Activated T-helper 1 cell treated with anti-CD3 and anti-CD28 coated beads, Interleukin-12 subunit alpha, Interleukin-12 subunit beta, Interleukin-2, Interleukin-4 antibody, amounts not matched to agents 30 ng/mL and 10 ng/mL and 1 ng/mL, durations not matched to agents 14 hours and 24 hours and 36 hours (primary cell): ENCODE results near the gene USP25. TPM values are rescaled to one million over a fixed set of nuclear protein-coding genes. Genes with fewer than 3 reads are reported as not detected.

Source experiments
- DNase-seq: peaks from one replicate; pipeline ENCODE4 v3.0.0; 2021; ENCODE audit warnings: low spot score
- H3K27ac Mint-ChIP-seq: one replicate; pipeline ENCODE4 v1.8.0; 2021; ENCODE audit warnings: mild to moderate bottlenecking, mixed read lengths
- H3K27me3 Mint-ChIP-seq: one replicate; pipeline ENCODE4 v1.8.0; 2022; ENCODE audit warnings: mild to moderate bottlenecking, moderate library complexity, mixed read lengths; ENCODE audit not compliant: insufficient read depth
- H3K36me3 Mint-ChIP-seq: one replicate; pipeline ENCODE4 v1.8.0; 2021; ENCODE audit warnings: low read depth, mixed read lengths
- H3K4me1 Mint-ChIP-seq: one replicate; pipeline ENCODE4 v1.8.0; 2021; ENCODE audit warnings: low read depth, mixed read lengths
- H3K4me3 Mint-ChIP-seq: one replicate; pipeline ENCODE4 v1.8.0; 2021; ENCODE audit warnings: mild to moderate bottlenecking, moderate library complexity, mixed read lengths
- H3K9me3 Mint-ChIP-seq: one replicate; pipeline ENCODE4 v1.8.0; 2021; ENCODE audit warnings: mixed read lengths
- intact Hi-C: fragments of 100-400 bp; cut with micrococcal nuclease; formaldehyde crosslinking; loops from one replicate; pipeline ENCODE4 v1.15.1; 2024
- total RNA-seq: library from RNA; stranded (reverse); gene quantifications from 2 replicates; pipeline ENCODE4 v1.2.3, GENCODE V29; 2022

Gene USP25
- total RNA-seq, 1 donor from 2014 or later, result 26.8 TPM

DNA sequence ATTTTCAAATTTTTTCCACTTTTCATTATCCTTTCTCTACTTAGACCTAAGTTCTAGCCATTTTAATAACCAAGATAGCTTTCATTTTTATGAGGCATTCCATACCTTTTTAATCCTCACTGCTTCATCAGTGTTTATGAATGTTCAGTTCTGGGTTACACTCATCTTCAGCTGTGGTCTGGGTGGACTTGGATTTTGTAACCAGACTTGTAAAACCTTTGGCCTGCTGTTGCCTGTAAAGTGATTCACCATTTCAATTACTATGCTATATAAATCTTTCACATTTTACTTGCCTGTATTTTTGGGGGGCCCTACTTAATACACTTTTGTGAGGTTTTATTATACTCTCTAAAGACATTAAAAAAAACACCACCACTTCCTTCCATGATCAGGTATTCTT, 46.2 kb downstream of the USP25 start:
- DNase-seq, result no peak
- Mint-ChIP-seq H3K9me3 (no peaks in the 10 kb centered on the region), H3K36me3 (peaks cover 11% of the 10 kb centered on the region), H3K27ac (no peak overlapping the region), H3K27me3 (no peaks in the 10 kb centered on the region), H3K4me1 (peaks cover 19% of the 10 kb centered on the region), H3K4me3 (no peak overlapping the region)
- intact Hi-C loops, result loop anchor here (5.0 kb wide), 1 partner anchor 44 kb away; no protein-coding TSS in a partner anchor

DNA sequence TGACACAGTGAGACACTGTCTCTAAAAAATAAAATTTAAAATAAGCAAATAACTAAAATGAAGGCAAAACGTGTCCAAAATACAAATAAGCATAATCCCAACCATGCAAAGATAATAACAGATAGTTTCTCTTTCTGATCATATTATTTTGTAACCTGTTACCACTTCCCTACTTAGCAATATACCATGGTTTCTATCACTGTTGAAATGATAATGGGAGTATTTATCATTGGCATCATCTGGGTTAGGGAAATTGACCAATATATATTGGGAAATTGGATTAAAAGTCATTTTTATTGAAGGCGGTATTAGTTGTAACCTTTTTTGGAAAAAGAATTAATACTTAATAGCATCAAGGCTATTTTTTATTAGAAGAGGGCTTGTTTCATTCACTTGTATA, 47.0 kb downstream of the USP25 start:
- H3K4me3 Mint-ChIP-seq, result no peak overlapping the region
- no peak for DNase-seq
- H3K4me1 Mint-ChIP-seq, result peaks cover 19% of the 10 kb centered on the region
- peaks cover 15% of the 10 kb centered on the region for H3K36me3 Mint-ChIP-seq
- intact Hi-C loops, result loop anchor here (5.0 kb wide), 1 partner anchor 45 kb away; no protein-coding TSS in a partner anchor
- H3K9me3 Mint-ChIP-seq, result no peaks in the 10 kb centered on the region
- no peak overlapping the region for H3K27ac Mint-ChIP-seq
- H3K27me3 Mint-ChIP-seq, result peaks cover 1% of the 10 kb centered on the region

DNA sequence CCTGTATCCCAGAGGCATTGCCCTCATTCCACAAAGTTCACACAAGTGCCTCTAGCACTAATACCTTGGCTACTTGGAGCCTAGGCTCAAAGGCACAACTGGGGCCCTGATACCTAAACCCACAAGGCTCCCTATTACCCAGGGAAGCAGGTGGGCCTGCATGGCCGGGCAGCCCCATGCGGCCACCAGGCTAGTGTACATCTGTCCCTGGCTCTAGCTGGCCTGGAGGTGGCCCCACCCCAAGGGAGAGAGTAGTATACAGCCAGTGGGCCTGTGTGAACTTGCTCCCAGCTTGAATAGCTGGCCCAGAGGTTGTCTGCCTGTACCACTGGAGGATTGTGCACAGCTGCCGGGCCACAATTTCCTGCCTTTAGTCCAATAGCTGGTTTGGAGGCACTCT, 52.2 kb downstream of the USP25 start:
- Mint-ChIP-seq H3K27me3 (peaks cover 1% of the 10 kb centered on the region), H3K36me3 (peaks cover 26% of the 10 kb centered on the region), H3K4me3 (no peak overlapping the region), H3K9me3 (no peaks in the 10 kb centered on the region), H3K27ac (no peak overlapping the region), H3K4me1 (peaks cover 11% of the 10 kb centered on the region)
- DNase-seq, result no peak
- intact Hi-C loops, result no loop called here

DNA sequence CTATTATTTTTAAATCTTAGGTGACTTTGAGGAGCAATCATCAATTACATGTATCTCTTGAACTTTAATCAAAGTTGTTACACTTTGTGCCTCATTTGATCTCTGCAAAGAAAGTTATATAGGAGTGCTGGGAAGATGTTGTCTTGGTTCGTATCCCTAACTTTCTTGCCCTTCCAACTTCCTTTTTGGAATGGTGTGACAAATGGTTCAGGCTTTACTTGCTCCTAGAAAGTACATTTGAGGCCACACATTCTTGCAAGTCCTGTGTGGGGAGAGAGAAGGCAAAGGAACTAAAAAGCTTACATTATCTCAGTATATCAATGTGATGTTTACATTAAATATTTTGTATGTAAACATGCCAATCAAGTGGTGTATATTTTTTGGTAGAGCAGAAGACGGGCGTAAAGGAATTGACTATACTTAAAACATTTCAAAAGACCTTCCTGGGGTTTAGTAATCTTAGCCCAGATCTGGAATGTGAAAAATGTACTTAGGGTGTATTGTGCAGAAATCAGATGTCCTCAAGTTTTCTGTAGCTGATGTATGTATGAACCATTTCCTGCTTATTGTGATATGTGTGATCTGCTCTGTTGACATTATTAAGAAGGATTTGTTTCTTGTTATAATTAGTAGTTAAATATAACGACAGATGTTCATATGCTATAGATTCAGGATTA, 59.2 kb downstream of the USP25 start:
- Mint-ChIP-seq H3K27me3 (no peaks in the 10 kb centered on the region), H3K36me3 (peaks cover 6% of the 10 kb centered on the region), H3K4me1 (no peaks in the 10 kb centered on the region), H3K9me3 (no peaks in the 10 kb centered on the region), H3K27ac (no peak overlapping the region), H3K4me3 (no peak overlapping the region)
- intact Hi-C loops, result no loop called here
- DNase-seq, result no peak

DNA sequence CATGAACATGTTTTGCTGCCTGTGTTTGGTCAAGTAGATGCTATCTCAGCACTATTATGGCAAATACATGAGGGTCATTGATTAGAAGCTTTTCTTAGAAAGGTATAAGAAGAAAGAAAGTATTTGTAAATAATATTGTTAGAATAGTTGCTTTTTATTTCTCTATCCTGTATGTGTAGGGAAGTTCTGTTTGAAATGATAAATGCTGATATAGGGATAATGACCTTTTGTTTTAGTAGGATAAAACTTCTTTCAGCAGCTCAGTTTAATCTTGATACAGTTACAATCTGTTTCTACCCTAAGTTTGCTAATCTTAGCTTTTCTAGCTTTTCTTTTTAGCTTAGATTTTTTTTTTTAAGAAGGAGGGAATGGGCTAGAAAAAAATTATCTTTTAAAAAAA, 63.3 kb downstream of the USP25 start:
- Mint-ChIP-seq H3K4me3 (no peak overlapping the region), H3K9me3 (no peaks in the 10 kb centered on the region), H3K27ac (no peak overlapping the region), H3K36me3 (peaks cover 15% of the 10 kb centered on the region), H3K4me1 (peaks cover 31% of the 10 kb centered on the region), H3K27me3 (no peaks in the 10 kb centered on the region)
- DNase-seq, result no peak
- intact Hi-C loops, result no loop called here

DNA sequence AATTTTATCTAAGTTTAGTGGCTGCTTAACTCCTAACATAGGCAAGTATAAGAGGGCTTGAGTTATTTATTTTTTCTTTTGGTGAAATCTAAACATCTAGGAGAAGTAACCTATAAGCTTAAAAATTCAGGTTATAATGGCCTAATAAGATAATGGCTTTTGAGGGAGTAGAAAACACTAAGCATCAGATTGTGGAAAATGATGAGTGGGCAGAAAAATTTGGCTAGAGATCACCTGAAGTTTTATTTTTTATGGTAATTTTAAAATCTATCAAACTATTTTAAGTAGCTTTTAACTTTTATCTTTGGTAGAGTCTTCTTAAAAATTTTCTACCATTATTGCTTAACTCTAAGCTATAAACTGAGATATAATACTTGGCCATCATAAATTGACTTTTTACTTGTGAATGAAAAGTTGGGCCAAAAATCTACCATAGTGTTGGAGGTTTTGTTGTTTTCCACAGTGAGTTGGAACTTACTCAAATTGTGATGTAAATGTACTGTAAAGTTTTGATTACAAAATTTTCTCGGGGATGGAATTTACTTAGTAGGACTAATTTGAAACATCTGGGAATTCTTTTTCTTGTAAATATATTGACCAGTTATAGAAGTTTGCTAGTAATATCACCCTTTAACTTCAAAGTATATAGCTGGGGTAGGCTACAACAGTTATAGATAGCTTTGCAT, 63.9 kb downstream of the USP25 start:
- Mint-ChIP-seq H3K4me3 (no peak overlapping the region), H3K36me3 (peaks cover 15% of the 10 kb centered on the region), H3K27me3 (no peaks in the 10 kb centered on the region), H3K4me1 (peaks cover 36% of the 10 kb centered on the region), H3K27ac (no peak overlapping the region), H3K9me3 (no peaks in the 10 kb centered on the region)
- intact Hi-C loops, result no loop called here
- DNase-seq, result no peak

DNA sequence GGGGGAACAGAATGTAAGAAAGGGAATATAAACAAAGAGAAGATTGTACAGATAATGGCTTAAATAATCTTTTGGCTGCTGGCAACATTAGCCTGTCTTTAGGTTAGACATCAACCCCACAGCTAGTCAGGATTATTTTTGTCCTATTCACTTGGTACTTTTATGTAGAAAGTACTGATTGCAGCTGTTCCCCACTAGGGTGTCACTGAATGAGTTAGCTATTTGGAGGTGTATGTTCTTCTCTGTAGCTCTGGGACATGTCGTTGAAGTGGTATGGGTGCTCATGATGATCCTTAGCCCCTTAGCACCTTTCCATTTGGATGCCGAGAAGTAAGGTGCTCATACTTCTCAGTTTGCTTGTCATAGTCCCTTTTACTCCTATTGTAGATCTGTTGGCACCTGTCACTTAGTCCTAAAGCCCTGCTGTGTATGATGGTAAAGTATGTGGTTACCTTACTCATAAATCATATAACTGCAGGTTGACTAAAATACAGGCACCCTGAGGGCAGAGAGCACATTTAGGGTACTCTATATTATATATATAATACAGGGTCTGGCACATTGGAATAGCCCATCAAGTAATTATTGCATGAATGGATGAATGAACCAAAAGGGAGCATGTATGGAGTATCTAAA, 64.6 kb downstream of the USP25 start:
- intact Hi-C loops, result no loop called here
- no peak for DNase-seq
- Mint-ChIP-seq H3K4me3 (no peak overlapping the region), H3K27ac (no peak overlapping the region), H3K4me1 (peaks cover 39% of the 10 kb centered on the region), H3K9me3 (no peaks in the 10 kb centered on the region), H3K36me3 (peaks cover 16% of the 10 kb centered on the region), H3K27me3 (no peaks in the 10 kb centered on the region)

DNA sequence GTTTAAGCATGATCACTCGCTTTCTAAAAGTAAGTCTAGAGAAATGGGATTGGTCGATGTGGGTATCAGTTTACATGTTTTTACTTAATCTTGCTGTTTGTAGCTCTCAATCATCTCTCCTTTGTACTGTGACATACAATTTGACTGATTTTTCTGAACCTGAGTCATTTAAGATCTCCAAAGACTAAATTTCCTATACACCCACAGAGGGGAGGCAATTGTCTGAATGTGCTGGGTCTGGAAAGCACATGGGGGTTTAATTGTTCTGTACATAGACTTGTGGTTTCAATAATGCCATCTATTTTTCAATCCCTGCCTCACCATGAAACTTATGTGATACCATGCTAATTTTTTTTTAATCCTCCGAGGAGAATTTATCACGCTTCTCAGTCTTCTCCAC, 65.8 kb downstream of the USP25 start:
- DNase-seq, result no peak
- Mint-ChIP-seq H3K27me3 (no peaks in the 10 kb centered on the region), H3K36me3 (peaks cover 16% of the 10 kb centered on the region), H3K27ac (no peak overlapping the region), H3K4me3 (no peak overlapping the region), H3K4me1 (peaks cover 39% of the 10 kb centered on the region), H3K9me3 (no peaks in the 10 kb centered on the region)
- intact Hi-C loops, result no loop called here

DNA sequence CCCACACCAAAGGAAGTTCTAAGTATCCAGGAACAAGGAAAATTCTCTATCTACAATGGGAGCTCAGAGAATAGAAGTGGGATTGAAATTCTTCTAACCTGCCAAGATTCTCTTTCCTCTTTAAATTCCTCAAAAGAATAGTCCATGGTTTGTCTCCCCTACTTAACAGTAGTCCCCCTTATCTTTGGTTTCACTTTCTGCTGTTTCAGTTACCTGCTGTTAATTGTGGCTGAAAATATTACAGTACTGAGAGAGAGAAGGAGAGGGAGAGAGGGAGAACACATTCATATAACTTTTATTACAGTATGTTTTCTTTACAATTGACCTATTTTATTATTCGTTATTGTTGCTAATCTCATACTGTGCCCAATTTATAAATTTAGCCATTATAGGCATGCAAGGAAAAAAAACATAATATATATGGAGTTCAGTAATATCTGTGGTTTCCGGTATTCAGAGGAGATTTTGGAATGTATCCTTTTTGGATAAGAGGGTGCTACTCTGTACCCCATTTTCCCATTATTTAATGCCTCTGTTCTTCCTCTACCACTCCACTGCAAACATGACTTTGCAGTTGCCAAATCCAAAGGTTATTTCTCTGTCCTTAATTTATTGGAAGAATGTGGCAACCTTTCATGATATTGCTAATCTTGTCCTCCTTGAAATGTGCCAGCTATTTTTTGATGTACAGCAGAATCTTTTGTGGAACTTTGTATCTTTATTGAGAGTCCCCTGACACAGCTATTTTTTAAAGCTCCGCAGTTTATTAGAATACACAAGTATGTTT, 68.0 kb downstream of the USP25 start:
- Mint-ChIP-seq H3K4me3 (no peak overlapping the region), H3K9me3 (no peaks in the 10 kb centered on the region), H3K27ac (no peak overlapping the region), H3K4me1 (peaks cover 45% of the 10 kb centered on the region), H3K36me3 (peaks cover 13% of the 10 kb centered on the region), H3K27me3 (no peaks in the 10 kb centered on the region)
- no peak for DNase-seq
- intact Hi-C loops, result no loop called here

DNA sequence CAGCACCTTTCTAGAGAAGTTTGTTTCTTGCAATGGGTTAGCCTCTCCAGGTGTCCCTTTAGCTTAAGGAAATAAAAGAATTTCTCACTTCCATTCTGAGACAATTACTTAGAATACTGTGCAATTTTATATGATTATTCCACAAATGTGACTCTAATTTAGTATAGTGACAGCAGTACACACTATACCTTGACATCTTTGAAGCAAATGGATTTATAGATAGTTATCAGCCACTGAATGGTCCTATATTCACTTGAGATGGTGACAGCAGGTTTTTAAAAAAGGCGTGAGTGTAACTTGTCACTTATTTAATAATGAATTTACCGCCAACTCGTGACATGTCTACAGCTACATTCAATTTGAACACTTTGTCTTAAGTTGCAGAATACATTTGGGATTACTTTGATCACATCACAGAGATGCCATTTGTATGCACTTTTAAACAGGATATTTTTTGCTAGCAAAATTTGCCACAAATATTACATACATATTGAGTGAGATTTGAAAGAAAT, 71.6 kb downstream of the USP25 start:
- intact Hi-C loops, result no loop called here
- Mint-ChIP-seq H3K9me3 (no peaks in the 10 kb centered on the region), H3K27ac (no peak overlapping the region), H3K36me3 (peaks cover 12% of the 10 kb centered on the region), H3K4me3 (no peak overlapping the region), H3K4me1 (peaks cover 31% of the 10 kb centered on the region), H3K27me3 (no peaks in the 10 kb centered on the region)
- no peak for DNase-seq

DNA sequence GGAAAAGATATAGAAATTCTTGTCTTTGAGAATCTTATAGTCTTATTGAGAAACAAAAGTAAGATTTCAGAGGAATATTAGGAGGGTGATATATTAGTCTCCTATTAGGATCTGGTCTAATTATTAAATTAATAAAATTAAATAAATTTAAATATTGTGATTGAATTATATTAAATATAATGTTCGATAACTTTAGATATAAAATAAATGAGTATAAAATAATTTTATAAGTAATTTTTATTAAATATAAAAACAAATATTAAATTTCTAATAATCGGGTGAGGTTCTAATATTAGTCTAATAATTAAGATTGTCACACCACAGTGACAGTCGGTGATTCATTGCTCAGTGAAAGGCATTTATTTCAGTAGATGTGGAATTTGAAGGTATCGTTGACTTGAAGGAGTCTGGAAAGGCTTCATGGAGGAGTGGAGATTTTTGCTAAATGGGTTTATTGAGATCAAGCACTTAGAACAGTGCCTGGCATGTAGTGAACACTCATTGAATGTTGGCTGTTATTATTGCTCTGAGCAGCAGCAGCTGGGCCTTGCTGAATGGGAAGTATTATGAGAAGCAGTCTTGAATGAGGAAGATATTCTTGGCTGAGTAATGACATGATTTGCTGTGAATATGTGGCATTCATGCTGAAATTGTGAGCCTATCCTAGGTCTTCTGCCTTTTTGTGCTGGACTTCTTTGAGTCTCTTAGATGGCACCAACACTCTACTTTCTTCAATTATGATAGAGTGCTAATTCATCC, 74.6 kb downstream of the USP25 start:
- Mint-ChIP-seq H3K36me3 (peaks cover 10% of the 10 kb centered on the region), H3K9me3 (no peaks in the 10 kb centered on the region), H3K27me3 (no peaks in the 10 kb centered on the region), H3K4me3 (no peak overlapping the region), H3K27ac (no peak overlapping the region), H3K4me1 (peaks cover 22% of the 10 kb centered on the region)
- DNase-seq, result no peak
- intact Hi-C loops, result no loop called here

DNA sequence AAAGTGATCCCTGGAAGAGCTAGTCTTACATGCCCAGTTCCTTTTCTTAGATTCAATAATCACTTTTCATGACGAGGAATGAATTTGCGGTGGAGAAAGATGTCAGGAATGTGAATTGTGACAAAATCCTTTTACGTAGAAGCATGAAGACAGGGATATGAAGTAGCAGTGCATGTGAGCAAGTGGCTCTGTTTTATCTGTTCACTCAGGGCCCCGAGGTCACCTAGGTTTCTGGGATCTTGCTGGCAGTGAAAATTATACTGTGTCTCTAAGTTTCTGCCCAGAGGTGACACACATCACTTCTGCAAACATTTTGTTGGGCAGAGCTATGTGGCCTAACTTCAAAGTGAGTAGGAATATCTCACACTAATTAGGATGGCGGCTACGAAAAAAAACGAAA, 79.3 kb downstream of the USP25 start:
- Mint-ChIP-seq H3K9me3 (peaks cover 11% of the 10 kb centered on the region), H3K27ac (no peak overlapping the region), H3K36me3 (peaks cover 40% of the 10 kb centered on the region), H3K27me3 (no peaks in the 10 kb centered on the region), H3K4me3 (no peak overlapping the region), H3K4me1 (peaks cover 23% of the 10 kb centered on the region)
- intact Hi-C loops, result no loop called here
- no peak for DNase-seq
